NB4 (cell line): ENCODE measurements around the gene DNAJB13.

Experiments
- MYC ChIP-seq: IDR thresholded peaks from 2 replicates; pipeline ENCODE4 v1.6.1; 2011; ENCODE audit warnings: low read depth, low read length
- TF ChIP-seq, protein P1 (sequence below): IDR thresholded peaks from one replicate; pipeline ENCODE4 v1.5.1; 2012; ENCODE audit warnings: low read depth, low read length
- TF ChIP-seq, protein P2 (sequence below): IDR thresholded peaks from 2 replicates; pipeline ENCODE4 v1.6.1; 2011; ENCODE audit warnings: low read depth, low read length

DNA sequence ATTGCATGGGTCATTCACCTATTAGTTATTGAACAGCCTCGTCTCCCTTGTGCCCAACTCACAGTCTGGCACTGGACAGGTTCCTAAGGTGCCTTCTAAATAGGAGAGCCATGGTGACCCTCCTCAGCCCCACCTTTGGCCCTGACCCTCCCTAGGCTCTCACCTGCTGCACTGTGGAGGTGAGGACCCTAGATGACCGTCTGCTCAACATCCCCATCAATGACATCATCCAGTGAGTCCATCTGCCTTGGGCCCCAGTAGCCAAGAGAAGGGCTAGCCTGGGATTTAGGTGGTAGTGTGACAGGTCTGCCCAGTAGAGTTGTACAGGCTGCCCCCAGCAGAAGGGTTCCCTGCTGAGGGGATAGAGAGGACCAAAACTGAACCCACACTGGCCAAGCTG is 18.3 kb downstream of the DNAJB13 start:
- TF ChIP-seq, protein P1, sequence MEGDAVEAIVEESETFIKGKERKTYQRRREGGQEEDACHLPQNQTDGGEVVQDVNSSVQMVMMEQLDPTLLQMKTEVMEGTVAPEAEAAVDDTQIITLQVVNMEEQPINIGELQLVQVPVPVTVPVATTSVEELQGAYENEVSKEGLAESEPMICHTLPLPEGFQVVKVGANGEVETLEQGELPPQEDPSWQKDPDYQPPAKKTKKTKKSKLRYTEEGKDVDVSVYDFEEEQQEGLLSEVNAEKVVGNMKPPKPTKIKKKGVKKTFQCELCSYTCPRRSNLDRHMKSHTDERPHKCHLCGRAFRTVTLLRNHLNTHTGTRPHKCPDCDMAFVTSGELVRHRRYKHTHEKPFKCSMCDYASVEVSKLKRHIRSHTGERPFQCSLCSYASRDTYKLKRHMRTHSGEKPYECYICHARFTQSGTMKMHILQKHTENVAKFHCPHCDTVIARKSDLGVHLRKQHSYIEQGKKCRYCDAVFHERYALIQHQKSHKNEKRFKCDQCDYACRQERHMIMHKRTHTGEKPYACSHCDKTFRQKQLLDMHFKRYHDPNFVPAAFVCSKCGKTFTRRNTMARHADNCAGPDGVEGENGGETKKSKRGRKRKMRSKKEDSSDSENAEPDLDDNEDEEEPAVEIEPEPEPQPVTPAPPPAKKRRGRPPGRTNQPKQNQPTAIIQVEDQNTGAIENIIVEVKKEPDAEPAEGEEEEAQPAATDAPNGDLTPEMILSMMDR: no peak
- TF ChIP-seq MYC: no peak
- TF ChIP-seq, protein P2, sequence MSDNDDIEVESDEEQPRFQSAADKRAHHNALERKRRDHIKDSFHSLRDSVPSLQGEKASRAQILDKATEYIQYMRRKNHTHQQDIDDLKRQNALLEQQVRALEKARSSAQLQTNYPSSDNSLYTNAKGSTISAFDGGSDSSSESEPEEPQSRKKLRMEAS: no peak
